K562 (cell line): ENCODE measurements around the gene CLDN1. TPM values are rescaled to one million over a fixed set of nuclear protein-coding genes. Genes with fewer than 3 reads are reported as not detected.

Source experiments
- ATAC-seq: fragments of 200-7000 bp; cut with Tn5 transposase; 3 replicates; pipeline ENCODE4 v1.9.1; 2020; ENCODE audit warnings: moderate library complexity
- BruUV-seq: library from RNA; stranded (reverse); fragments of 400-500 nt; replicated peaks from 2 replicates; lab custom pipeline; 2021; lab: Mats Ljungman, UMichigan
- CTCF ChIA-PET: fragments of 300-600 bp; formaldehyde crosslinking; extraction: SDS; loops from one replicate; lab custom pipeline; 2021; ENCODE audit warnings: low intra/inter-chr PET ratio; lab: Yijun Ruan, JAX
- POLR2A ChIA-PET: fragments of 300-600, 350-650 bp; sonication (Branson Sonifier 250); formaldehyde crosslinking; extraction: SDS; loops from one replicate; lab custom pipeline; 2021; ENCODE audit warnings: antibody characterized with exemption, inconsistent platforms; lab: Yijun Ruan, JAX
- DNase-seq, 4 experiments: peaks; one replicate each; pipeline versions ENCODE4 v3.0.0 to v3.0.0-alpha.2; 2011 to 2018; ENCODE audit warnings: low spot score in 3 of 4, mixed read lengths in 3 of 4; ENCODE audit errors: extremely low read depth in 1 of 4
- FAIRE-seq: peaks from 2 replicates; lab custom pipeline; 2011; peaks lifted over from hg19 to GRCh38; lab: Jason Lieb, UNC
- H2AFZ ChIP-seq: 2 replicates; pipeline ENCODE4 v1.6.0; 2011; ENCODE audit warnings: low read depth, low read length, control low read depth, inconsistent platforms
- H3K27ac ChIP-seq: fragments of 200-600 bp; 3 replicates; pipeline ENCODE4 v1.8.0; 2011; ENCODE audit warnings: low read depth, mild to moderate bottlenecking, control low read depth, inconsistent platforms, low read length, moderate library complexity, mixed read lengths; ENCODE audit errors: extremely low read depth
- H3K27me3 ChIP-seq, 2 experiments: fragments of 300-600 bp in 1 of 2; 2 replicates in 1 of 2; 3 replicates in 1 of 2; pipeline versions ENCODE4 v1.6.0 to v1.8.0; 2011; ENCODE audit warnings: inconsistent platforms in 2 of 2, low read length in 2 of 2, mild to moderate bottlenecking in 1 of 2, mixed read lengths in 1 of 2, moderate library complexity in 1 of 2; ENCODE audit not compliant: control insufficient read depth in 2 of 2, insufficient read depth in 2 of 2
- H3K36me3 ChIP-seq: fragments of 300-600 bp; 3 replicates; pipeline ENCODE4 v1.8.0; 2011; ENCODE audit warnings: mild to moderate bottlenecking, low read length, inconsistent platforms; ENCODE audit not compliant: control insufficient read depth, insufficient read depth
- H3K4me1 ChIP-seq, 2 experiments: fragments of 200-600 bp in 1 of 2; replicated peaks in 1 of 2; 2 replicates in 1 of 2; 3 replicates in 1 of 2; pipeline versions ENCODE4 v1.5.1 to v1.8.0; 2011; ENCODE audit warnings: inconsistent platforms in 2 of 2, low read length in 2 of 2, mild to moderate bottlenecking in 1 of 2, mixed read lengths in 1 of 2, moderate library complexity in 1 of 2; ENCODE audit not compliant: control insufficient read depth in 2 of 2, insufficient read depth in 2 of 2
- H3K4me2 ChIP-seq: 2 replicates; pipeline ENCODE4 v1.6.1; 2011; ENCODE audit warnings: low read length, control low read depth, inconsistent platforms, mixed read lengths; ENCODE audit not compliant: insufficient read depth
- H3K4me3 ChIP-seq: fragments of 200-600 bp; sonication (generic), shearing (Covaris generic); 2 replicates; pipeline ENCODE4 v1.5.1; 2016; ENCODE audit warnings: control low read depth, inconsistent platforms
- H3K79me2 ChIP-seq: fragments of 200-600 bp; 3 replicates; pipeline ENCODE4 v1.8.0; 2011; ENCODE audit warnings: low read length, inconsistent platforms; ENCODE audit not compliant: control insufficient read depth, insufficient read depth
- H3K9ac ChIP-seq, 2 experiments: 2 replicates each; pipeline versions ENCODE4 v1.6.0 to v1.6.1; 2011; ENCODE audit warnings: low read depth in 2 of 2, low read length in 2 of 2, control low read depth in 1 of 2, inconsistent platforms in 1 of 2, mild to moderate bottlenecking in 1 of 2, mixed read lengths in 1 of 2; ENCODE audit not compliant: insufficient read depth in 1 of 2
- H3K9me1 ChIP-seq: one replicate; pipeline ENCODE4 v1.6.0; 2011; ENCODE audit warnings: inconsistent platforms, mild to moderate bottlenecking, low read length, moderate library complexity; ENCODE audit not compliant: control insufficient read depth, insufficient read depth
- H3K9me3 ChIP-seq: replicated peaks from 2 replicates; pipeline ENCODE4 v1.5.1; 2011; ENCODE audit warnings: low read depth, low read length, inconsistent platforms; ENCODE audit not compliant: control insufficient read depth, insufficient read depth
- H4K20me1 ChIP-seq: replicated peaks from 2 replicates; pipeline ENCODE4 v1.6.1; 2011; ENCODE audit warnings: low read length, inconsistent platforms, mixed read lengths; ENCODE audit not compliant: control insufficient read depth, insufficient read depth
- CBX5 ChIP-seq: IDR thresholded peaks from 2 replicates; pipeline ENCODE4 v1.6.1; 2014; ENCODE audit warnings: low read depth, borderline replicate concordance
- ELK3 ChIP-seq: fragments of 450-650 bp; formaldehyde crosslinking; IDR thresholded peaks from 2 replicates; pipeline ENCODE4 v1.4.0; 2020; ENCODE audit warnings: mild to moderate bottlenecking
- FOXA1 ChIP-seq: fragments of 450-650 bp; IDR thresholded peaks from 2 replicates; pipeline ENCODE4 v1.6.1; 2016; ENCODE audit warnings: mild to moderate bottlenecking, borderline replicate concordance
- GATAD2A ChIP-seq: fragments of 450-650 bp; IDR thresholded peaks from 2 replicates; pipeline ENCODE4 v1.6.1; 2017
- GTF2A2 ChIP-seq: IDR thresholded peaks from 2 replicates; pipeline ENCODE4 v1.6.1; 2016; ENCODE audit warnings: mild to moderate bottlenecking, missing genetic modification characterization, missing compliant biosample characterization
- MEF2D ChIP-seq: conservative IDR thresholded peaks from 2 replicates; pipeline ENCODE4 v1.6.1; 2016; ENCODE audit warnings: low read depth, missing genetic modification characterization, missing compliant biosample characterization
- SAP30 ChIP-seq: fragments of 200-600 bp; sonication (generic); IDR thresholded peaks from 2 replicates; pipeline ENCODE4 v1.6.1; 2012; ENCODE audit warnings: borderline replicate concordance, low read depth, mild to moderate bottlenecking, moderate library complexity, low read length, control low read depth, inconsistent platforms; ENCODE audit not compliant: insufficient read depth, poor library complexity, severe bottlenecking
- STAT5A ChIP-seq: IDR thresholded peaks from 2 replicates; pipeline ENCODE4 v1.6.1; 2012; ENCODE audit warnings: low read length, inconsistent platforms, borderline replicate concordance
- TCF15 ChIP-seq: fragments of 250-450 bp; sonication (Bioruptor Pico); IDR thresholded peaks from 2 replicates; pipeline ENCODE4 v1.8.0; 2022; ENCODE audit warnings: moderate library complexity, mild to moderate bottlenecking, inconsistent platforms
- TRIM28 ChIP-seq: fragments of 450-650 bp; IDR thresholded peaks from 2 replicates; pipeline ENCODE4 v1.6.1; 2017
- ZHX1 ChIP-seq: fragments of 150-350 bp; conservative IDR thresholded peaks from 2 replicates; pipeline ENCODE4 v1.6.1; 2014; ENCODE audit warnings: low read length
- ZNF75A ChIP-seq: fragments of 450-650 bp; formaldehyde crosslinking; IDR thresholded peaks from 2 replicates; pipeline ENCODE4 v1.4.0; 2020; ENCODE audit warnings: mild to moderate bottlenecking
- ZNF766 ChIP-seq: fragments of 200-800 bp; sonication (Bioruptor generic); conservative IDR thresholded peaks from 2 replicates; pipeline ENCODE4 v1.6.1; 2016; ENCODE audit warnings: missing genetic modification characterization, missing compliant biosample characterization
- WGBS: fragments of 100-300 bp; shearing (Covaris generic); methylation state at CpG from one replicate; pipeline ENCODE4 v1.1.6; 2016; ENCODE audit warnings: low coverage, mixed read lengths; ENCODE audit not compliant: insufficient coverage; ENCODE audit errors: missing lambda C conversion rate; 5-methylcytosine and 5-hydroxymethylcytosine counted together
- in situ Hi-C: fragments of 300-500 bp; cut with MboI; formaldehyde crosslinking; loops from 4 replicates; pipeline ENCODE4 v1.15.0; 2018; ENCODE audit warnings: inconsistent platforms, mixed read lengths
- intact Hi-C: fragments of 100-400 bp; cut with micrococcal nuclease; formaldehyde crosslinking; loops from 2 replicates; pipeline ENCODE4 v1.14.2; 2022
- polyA plus RNA-seq, 8 experiments: library from polyadenylated mRNA; depleted of rRNA in 4 of 8; stranded (reverse) in 5 of 8; unstranded in 3 of 8; fragments of >200 nt; fragmentation: Nextera tagmentation in 2 of 8; fragmentation: Illumina TruSeq in 1 of 8; extraction: Ambion mirVana in 2 of 8; extraction: Trizol in 1 of 8; gene quantifications; 2 replicates each; pipeline versions ENCODE4 v1.2.1 to v1.2.3, GENCODE V29; 2011 to 2014; ENCODE audit warnings: inconsistent platforms in 1 of 8, missing spikeins in 1 of 8
- total RNA-seq, 7 experiments: library from RNA; depleted of rRNA in 6 of 7; stranded (reverse); fragments of >200 nt in 6 of 7; fragmentation: Illumina TruSeq in 2 of 7; extraction: Trizol in 2 of 7; gene quantifications; 2 replicates each; pipeline versions ENCODE4 v1.2.1 to v1.2.3, GENCODE V29; 2011 to 2021; ENCODE audit warnings: low replicate concordance in 1 of 7
- TF ChIP-seq, protein P1 (sequence below): sonication (generic); formaldehyde crosslinking; IDR thresholded peaks from 2 replicates; pipeline ENCODE4 v1.8.1; 2022; ENCODE audit warnings: missing genetic modification reagents
- TF ChIP-seq, protein P2 (sequence below): sonication (generic); formaldehyde crosslinking; IDR thresholded peaks from 2 replicates; pipeline ENCODE4 v1.8.0; 2022; ENCODE audit warnings: mild to moderate bottlenecking, missing genetic modification reagents

The CLDN1 gene
- total and polyA plus RNA-seq, 9 of the 15 experiments (the other 6 are each of a cell fraction or from before 2014, with no cell fraction given) = 0.16 TPM; not detected in 8

DNA sequence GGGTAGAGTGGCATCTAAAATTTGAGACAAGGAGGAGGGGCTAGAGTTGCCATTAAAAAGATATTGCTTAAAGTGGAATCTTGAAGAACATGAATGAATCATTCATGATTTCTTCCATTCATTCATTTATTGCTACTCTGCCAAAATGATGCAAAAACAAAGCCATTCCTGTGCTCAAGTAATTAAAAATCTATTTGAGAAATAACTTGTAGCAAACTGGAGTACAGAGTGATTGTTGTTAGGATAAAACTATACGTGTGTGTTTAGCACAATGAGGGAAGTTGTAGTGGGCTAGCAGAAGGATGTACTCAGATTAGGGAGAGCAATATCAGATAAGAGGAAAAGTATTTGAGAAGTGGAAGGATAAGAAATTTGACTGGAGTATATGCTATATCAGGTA, 11.7 kb upstream of the CLDN1 start (continued):
- TF ChIP-seq GATAD2A = no peak
- TF ChIP-seq FOXA1 = no peak
- TF ChIP-seq ELK3 (CRISPR knock-in tag) = no peak
- no peak for TF ChIP-seq MEF2D (tag)
- no peak for TF ChIP-seq TRIM28

DNA sequence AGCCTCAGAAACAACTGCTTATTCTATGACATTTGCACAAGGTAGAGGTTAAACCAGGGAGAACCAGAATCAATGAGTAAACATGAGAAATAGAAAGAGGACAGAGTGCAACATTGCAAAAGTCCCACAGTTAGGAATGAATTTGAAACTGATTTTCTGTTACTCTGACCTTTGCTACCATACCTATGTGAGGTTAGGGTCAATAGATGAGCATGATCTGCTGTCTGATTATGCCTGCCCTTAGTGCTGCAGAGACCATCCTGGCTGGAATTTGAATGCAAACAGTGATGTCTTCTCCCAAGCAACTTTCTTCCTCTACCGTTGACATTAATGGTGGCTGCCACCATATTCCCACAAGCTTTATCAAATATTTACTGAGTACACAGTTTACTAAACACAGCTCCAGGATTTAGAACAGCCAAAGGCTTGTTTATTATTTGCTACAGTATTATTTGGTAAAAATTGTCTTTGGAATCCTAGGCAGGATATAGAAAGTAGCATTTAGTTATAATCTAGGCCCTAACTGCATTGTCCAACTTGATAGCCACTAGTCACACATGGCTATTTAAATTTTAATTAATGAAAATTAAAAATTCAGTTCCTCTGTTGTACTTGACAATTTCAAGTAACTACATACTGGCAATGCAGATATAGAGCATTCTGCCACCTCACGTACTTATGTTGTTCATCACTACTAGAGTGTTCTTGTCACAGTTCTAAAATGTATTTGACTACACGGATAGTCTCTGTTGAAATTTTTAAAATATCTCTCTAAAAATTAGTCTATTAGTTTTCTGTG, 8.9 kb upstream of the CLDN1 start:
- BruUV-seq = no TSS peak
- Histone ChIP-seq H3K4me2 (no peak overlapping the region), H3K27me3 (no peaks in the 10 kb centered on the region), H3K9me3 (no peaks in the 10 kb centered on the region), H4K20me1 (no peaks in the 10 kb centered on the region), H3K4me1 (no peaks in the 10 kb centered on the region), H3K36me3 (no peaks in the 10 kb centered on the region), H3K4me3 (no peak overlapping the region), H3K9ac (no peak overlapping the region), H3K9me1 (no peaks in the 10 kb centered on the region), H3K27ac (no peak overlapping the region), H3K79me2 (no peaks in the 10 kb centered on the region), H2AFZ (no peak overlapping the region)
- in situ Hi-C loops = no loop called here
- ChIA-PET POLR2A (no interaction called here), CTCF (no interaction called here)
- 3% methylated on average over 3 of the region's 3 CpGs for WGBS
- no peak for ATAC-seq
- no peak for FAIRE-seq
- intact Hi-C loops = no loop called here
- DNase-seq = no peak
- TF ChIP-seq GATAD2A (no peak), ZNF766 (CRISPR knock-in tag) (no peak), ZNF75A (CRISPR knock-in tag) (no peak), STAT5A (no peak), CBX5 (no peak), GTF2A2 (no peak), TCF15 (CRISPR knock-in tag) (no peak), ZHX1 (no peak), SAP30 (no peak)
- TF ChIP-seq, protein P1, sequence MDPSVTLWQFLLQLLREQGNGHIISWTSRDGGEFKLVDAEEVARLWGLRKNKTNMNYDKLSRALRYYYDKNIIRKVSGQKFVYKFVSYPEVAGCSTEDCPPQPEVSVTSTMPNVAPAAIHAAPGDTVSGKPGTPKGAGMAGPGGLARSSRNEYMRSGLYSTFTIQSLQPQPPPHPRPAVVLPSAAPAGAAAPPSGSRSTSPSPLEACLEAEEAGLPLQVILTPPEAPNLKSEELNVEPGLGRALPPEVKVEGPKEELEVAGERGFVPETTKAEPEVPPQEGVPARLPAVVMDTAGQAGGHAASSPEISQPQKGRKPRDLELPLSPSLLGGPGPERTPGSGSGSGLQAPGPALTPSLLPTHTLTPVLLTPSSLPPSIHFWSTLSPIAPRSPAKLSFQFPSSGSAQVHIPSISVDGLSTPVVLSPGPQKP = no peak
- TF ChIP-seq, protein P2, sequence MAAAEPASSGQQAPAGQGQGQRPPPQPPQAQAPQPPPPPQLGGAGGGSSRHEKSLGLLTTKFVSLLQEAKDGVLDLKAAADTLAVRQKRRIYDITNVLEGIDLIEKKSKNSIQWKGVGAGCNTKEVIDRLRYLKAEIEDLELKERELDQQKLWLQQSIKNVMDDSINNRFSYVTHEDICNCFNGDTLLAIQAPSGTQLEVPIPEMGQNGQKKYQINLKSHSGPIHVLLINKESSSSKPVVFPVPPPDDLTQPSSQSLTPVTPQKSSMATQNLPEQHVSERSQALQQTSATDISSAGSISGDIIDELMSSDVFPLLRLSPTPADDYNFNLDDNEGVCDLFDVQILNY (CRISPR knock-in tag) = no peak
